ENCODE results near the gene RIPK1. TPM values are rescaled to one million over a fixed set of nuclear protein-coding genes. Genes with fewer than 3 reads are reported as not detected.

RIPK1 gene
- total and polyA plus RNA-seq, 7 donors, result 5.6 to 10.6 (median 7.1) TPM

GRCh38 chr6:3031857-3032640 is 36.2 kb upstream of the RIPK1 start:
- ATAC-seq, result peak in 2 of 4 donors; percentile 50 to 60
- DNase-seq, result no peak
- Histone ChIP-seq H3K9me3 (no peaks in the 10 kb centered on the region), H3K27me3 (ENCODE audit: insufficient read depth in 3 of 3, low read length in 2 of 3) (no peaks in the 10 kb centered on the region), H3K27ac (no peak overlapping the region), H3K4me1 (no peaks in the 10 kb centered on the region), H3K36me3 (ENCODE audit: insufficient read depth in 1 of 2, low read depth in 1 of 2) (no peaks in the 10 kb centered on the region), H3K4me3 (no peak overlapping the region)
- no peak for TF ChIP-seq CTCF (IDR thresholded peaks at IDR 0.05)
- 55 to 80% (median 62%) methylated on average over 15 of the region's 15 CpGs for WGBS, 3 donors
- intact Hi-C loops (cut with DNase I), result no loop called here

- TF ChIP-seq CTCF (IDR thresholded peaks at IDR 0.05), result no peak
- 89 to 94% (median 93%) methylated on average over 3 of the region's 3 CpGs for WGBS, 3 donors
- ATAC-seq, result no peak
Measured at GRCh38 chr6:3032986-3033385, 35.3 kb upstream of the RIPK1 start.

GRCh38 chr6:3033652-3034051 is 34.6 kb upstream of the RIPK1 start:
- DNase-seq, result no peak
- no peak for ATAC-seq
- Histone ChIP-seq H3K27ac (no peak overlapping the region), H3K27me3 (ENCODE audit: insufficient read depth in 3 of 3, low read length in 2 of 3) (no peaks in the 10 kb centered on the region), H3K9me3 (no peaks in the 10 kb centered on the region), H3K36me3 (ENCODE audit: insufficient read depth in 1 of 2, low read depth in 1 of 2) (no peaks in the 10 kb centered on the region), H3K4me1 (no peaks in the 10 kb centered on the region), H3K4me3 (no peak overlapping the region)
- intact Hi-C loops (cut with DNase I), result no loop called here
- 77 to 79% (median 77%) methylated on average over 5 of the region's 5 CpGs for WGBS, 3 donors
- no peak for TF ChIP-seq CTCF (IDR thresholded peaks at IDR 0.05)

More at GRCh38 chr6:3032986-3033385, 35.3 kb upstream of the RIPK1 start:
- intact Hi-C loops (cut with DNase I), result no loop called here
- no peak for DNase-seq
- no peak overlapping the region for H3K27ac ChIP-seq
- H3K9me3 ChIP-seq, result no peaks in the 10 kb centered on the region
- H3K36me3 ChIP-seq (ENCODE audit: insufficient read depth in 1 of 2, low read depth in 1 of 2), result no peaks in the 10 kb centered on the region
- no peaks in the 10 kb centered on the region for H3K27me3 ChIP-seq (ENCODE audit: insufficient read depth in 3 of 3, low read length in 2 of 3)
- H3K4me1 ChIP-seq, result no peaks in the 10 kb centered on the region
- H3K4me3 ChIP-seq, result no peak overlapping the region

DNA sequence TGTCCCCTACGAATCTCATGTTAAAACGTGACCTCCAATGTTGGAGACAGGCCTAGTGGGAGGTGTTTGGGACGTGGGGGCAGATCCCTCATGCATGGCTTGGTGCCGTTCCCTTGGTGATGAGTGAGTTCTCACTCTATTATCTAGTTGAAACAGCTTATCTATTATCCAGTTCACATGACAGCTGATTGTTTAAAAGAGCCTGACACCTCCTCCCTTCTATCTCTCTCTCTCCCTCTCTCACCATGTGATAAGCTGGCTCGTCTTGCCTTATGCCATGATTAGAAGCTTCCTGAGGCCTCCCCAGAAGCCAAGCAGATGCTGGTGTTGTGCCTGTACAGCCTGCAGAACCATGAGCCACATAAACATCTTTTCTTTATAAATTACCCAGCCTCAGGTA is 32.9 kb upstream of the RIPK1 start:
- no peak for DNase-seq
- intact Hi-C loops (cut with DNase I), result no loop called here
- no peaks in the 10 kb centered on the region for H3K4me1 ChIP-seq
- H3K27ac ChIP-seq, result no peak overlapping the region
- no peak for TF ChIP-seq CTCF (IDR thresholded peaks at IDR 0.05)
- no peaks in the 10 kb centered on the region for H3K9me3 ChIP-seq
- WGBS, 3 donors, result 66 to 92% (median 67%) methylated on average over 5 of the region's 5 CpGs
- H3K27me3 ChIP-seq (ENCODE audit: insufficient read depth in 3 of 3, low read length in 2 of 3), result no peaks in the 10 kb centered on the region
- H3K36me3 ChIP-seq (ENCODE audit: insufficient read depth in 1 of 2, low read depth in 1 of 2), result no peaks in the 10 kb centered on the region
- ATAC-seq, result no peak
- H3K4me3 ChIP-seq, result no peak overlapping the region
